ENCODE data around the gene BET1. TPM values are rescaled to one million over a fixed set of nuclear protein-coding genes. Genes with fewer than 3 reads are reported as not detected.

Gene BET1
- total RNA-seq, 1 donor from 2014 or later: 35.5 TPM

DNA sequence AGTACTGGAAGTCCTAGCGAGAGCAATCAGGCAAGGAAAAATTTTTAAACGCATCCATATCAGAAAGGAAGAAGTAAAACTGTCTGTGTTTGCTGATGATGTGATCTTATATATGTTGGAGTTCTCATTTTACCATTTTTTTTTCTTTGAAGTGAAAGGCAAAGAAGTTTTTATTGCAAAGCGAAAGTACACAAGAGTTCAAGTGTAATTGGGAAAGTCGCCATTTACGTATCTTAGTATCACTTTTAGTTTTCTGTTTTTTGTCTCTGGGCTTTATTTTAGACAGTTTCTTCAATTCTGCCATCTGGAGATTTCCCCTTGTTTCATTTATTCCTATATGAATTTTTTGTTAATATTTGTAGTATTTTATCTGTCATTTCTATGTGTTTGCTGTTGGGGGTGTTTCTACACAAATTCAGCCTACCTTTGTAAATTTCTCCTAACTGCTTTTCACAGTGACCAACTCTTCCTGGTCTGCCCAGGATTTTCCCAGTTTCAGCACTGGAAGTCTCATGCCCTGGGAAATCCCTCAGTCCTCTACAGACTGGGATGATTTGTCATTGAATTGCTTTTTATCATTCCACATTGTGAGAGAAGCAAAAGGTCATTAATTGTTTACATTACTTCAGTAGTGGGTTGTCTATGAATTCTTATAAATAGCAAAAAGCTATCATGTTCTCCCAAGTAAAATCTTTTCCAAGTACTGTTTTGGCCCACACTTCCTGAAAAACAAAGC lies 23.2 kb downstream of the BET1 start:
- H3K4me3 ChIP-seq (ENCODE audit: low read depth, low read length): no peak overlapping the region
- no peak for DNase-seq (ENCODE audit: low read depth)
- TF ChIP-seq, protein P1, sequence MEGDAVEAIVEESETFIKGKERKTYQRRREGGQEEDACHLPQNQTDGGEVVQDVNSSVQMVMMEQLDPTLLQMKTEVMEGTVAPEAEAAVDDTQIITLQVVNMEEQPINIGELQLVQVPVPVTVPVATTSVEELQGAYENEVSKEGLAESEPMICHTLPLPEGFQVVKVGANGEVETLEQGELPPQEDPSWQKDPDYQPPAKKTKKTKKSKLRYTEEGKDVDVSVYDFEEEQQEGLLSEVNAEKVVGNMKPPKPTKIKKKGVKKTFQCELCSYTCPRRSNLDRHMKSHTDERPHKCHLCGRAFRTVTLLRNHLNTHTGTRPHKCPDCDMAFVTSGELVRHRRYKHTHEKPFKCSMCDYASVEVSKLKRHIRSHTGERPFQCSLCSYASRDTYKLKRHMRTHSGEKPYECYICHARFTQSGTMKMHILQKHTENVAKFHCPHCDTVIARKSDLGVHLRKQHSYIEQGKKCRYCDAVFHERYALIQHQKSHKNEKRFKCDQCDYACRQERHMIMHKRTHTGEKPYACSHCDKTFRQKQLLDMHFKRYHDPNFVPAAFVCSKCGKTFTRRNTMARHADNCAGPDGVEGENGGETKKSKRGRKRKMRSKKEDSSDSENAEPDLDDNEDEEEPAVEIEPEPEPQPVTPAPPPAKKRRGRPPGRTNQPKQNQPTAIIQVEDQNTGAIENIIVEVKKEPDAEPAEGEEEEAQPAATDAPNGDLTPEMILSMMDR (conservative IDR thresholded peaks at IDR 0.05; ENCODE audit: low read depth, low read length): no peak

DNA sequence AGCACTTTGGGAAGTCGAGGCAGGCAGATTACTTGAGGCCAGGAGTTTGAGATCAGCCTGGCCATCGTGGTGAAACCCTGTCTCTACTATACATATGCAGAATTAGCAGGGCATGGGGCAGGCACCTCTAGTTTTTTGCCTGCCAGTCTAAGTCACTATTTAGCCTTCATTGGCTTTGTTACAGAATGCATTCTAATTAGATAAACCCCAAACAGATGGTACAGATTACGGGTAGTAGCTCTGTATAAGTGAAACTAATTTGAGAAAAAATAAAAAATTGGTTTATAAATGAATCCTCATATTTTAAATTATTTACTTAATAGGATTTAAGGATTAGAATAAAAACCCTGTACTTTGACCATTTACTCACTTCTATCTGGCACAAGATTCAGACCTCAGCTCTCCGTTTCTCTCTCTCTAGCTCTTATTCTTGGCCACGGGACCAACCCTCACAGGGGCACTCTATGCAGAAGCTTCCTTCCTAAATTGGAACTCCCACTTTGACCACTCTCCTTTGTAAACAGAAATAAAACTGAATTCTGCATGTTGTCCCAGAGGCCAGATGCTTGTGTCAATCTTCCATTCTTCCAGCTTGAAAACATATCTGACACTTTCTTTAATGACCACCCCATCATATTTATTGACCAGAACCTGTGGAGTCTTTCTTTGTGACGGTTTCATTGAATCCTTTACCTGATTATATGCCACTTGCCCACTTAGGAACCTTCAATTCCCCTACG lies 26.8 kb downstream of the BET1 start:
- no peak for DNase-seq (ENCODE audit: low read depth)
- no peak overlapping the region for H3K4me3 ChIP-seq (ENCODE audit: low read depth, low read length)
- TF ChIP-seq, protein P1 (conservative IDR thresholded peaks at IDR 0.05; ENCODE audit: low read depth, low read length): no peak

DNA sequence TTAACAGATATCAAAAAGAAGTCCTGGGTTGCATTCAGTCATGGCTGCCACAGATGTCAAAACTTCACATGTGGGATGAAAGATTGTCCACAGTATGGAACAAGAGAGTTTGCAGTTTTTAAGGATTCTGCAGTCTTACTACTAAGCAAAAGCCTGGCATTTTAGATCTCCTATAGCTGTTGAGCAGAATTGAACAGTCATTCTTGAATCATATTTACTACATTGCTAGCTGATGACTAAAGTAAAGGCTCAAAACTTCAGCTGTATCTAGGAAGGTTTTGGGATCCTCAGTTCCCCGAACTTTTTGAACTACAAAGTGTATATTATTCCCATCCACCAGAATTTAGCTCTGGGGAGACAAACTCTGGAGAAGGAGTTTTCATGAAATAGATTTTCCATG lies 31.0 kb downstream of the BET1 start:
- no peak for DNase-seq (ENCODE audit: low read depth)
- no peak overlapping the region for H3K4me3 ChIP-seq (ENCODE audit: low read depth, low read length)
- TF ChIP-seq, protein P1 (conservative IDR thresholded peaks at IDR 0.05; ENCODE audit: low read depth, low read length): no peak

DNA sequence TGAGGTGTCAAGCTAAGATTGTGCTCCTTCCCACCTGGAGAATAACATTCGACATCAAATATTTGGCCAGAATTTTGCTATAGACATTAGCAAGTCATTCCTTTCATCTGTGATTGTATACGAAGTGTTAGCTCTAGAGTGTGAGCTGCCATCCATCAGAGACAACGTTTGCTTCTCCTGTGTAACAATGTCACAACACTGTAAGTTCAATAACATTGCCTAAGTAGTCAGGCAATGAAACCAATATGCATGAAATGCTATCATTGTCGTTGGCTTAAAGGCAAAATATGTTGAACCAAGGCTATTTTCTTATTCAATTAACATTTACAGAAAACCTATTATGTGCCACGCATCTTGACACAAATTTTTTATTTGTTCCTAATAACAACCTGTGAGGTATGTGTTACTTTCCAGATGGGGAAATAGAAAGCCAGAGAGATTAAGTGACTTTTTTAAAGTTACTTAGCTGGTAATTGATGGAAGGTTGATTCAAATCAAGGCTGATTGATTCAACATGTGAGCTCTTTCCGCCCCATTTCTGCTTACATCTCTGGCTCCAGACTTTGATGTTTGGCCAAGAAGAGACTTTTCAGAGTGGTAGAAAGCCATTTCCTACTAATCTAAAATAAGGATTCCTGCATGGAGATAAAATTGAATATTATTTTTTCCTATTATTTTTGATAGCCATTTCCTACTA lies 32.0 kb downstream of the BET1 start:
- TF ChIP-seq, protein P1 (conservative IDR thresholded peaks at IDR 0.05; ENCODE audit: low read depth, low read length): no peak
- DNase-seq (ENCODE audit: low read depth): no peak
- no peak overlapping the region for H3K4me3 ChIP-seq (ENCODE audit: low read depth, low read length)

DNA sequence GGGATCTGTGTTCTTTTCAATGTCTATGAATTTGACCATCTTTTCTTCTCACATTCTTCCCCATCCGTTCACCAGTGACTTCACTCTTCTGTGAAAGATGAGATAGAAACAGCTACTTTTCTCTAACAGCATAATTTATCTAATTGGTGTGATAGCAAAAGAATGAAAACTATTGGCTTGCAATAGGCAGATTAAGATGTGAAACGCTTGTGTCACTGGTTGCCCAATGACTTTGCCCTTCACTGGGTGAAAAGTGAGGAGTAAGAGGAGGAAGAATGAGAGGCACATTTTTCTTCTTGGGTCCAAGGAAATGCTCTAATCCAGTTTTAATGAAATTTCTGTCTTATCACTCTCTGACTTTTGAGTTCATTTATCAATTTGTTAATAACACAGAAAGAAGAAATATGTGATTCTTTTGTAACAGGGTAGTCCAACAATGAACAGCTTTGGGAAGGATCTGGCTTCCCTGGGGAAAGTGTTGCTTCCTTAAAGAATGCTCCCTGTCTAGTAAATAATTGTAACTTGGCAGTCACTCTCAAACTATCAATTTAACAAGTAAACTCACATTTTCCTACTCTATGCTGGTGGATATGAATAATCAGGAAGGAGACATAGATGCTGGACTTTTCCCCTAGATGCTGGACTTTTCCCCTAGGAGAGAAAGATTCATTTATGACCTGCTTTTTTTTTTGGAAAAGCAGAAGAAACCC lies 35.1 kb downstream of the BET1 start:
- no peak overlapping the region for H3K4me3 ChIP-seq (ENCODE audit: low read depth, low read length)
- no peak for DNase-seq (ENCODE audit: low read depth)
- TF ChIP-seq, protein P1 (conservative IDR thresholded peaks at IDR 0.05; ENCODE audit: low read depth, low read length): no peak

DNA sequence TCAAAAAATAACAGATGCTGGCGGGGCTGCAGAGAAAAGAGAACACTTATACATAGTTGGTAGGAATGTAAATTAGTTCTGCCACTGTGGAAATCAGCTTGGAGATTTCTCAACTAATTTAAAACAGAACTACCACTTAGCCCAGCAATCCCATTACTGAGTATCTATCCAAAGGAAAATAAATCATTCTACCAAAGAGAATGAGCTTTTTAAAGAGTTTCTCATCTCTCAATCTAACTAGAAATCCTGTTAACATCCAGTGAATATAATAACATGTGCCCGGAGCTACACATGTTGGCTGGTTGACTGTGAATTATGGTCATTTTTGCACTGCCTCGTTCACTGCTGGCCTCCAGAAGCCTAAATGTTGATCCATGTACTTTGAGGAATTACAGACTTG lies 39.3 kb downstream of the BET1 start:
- TF ChIP-seq, protein P1 (conservative IDR thresholded peaks at IDR 0.05; ENCODE audit: low read depth, low read length): no peak
- no peak overlapping the region for H3K4me3 ChIP-seq (ENCODE audit: low read depth, low read length)
- no peak for DNase-seq (ENCODE audit: low read depth)
